ENCODE results near the gene FGGY.
"Not testable (repeated sequence)": the region's sequence is repeated elsewhere in the genome, so short reads cannot be mapped to it uniquely, and the experiment has no call there.

The FGGY gene

GRCh38 chr1:59289570-59289969 is 7.3 kb upstream of the FGGY start:
- no peak for DNase-seq

GRCh38 chr1:59290193-59290949 is 6.5 kb upstream of the FGGY start:
- DNase-seq = peak; percentile 7

GRCh38 chr1:59291561-59291960 is 5.3 kb upstream of the FGGY start:
- no peak for DNase-seq

- no peak for DNase-seq
Measured at GRCh38 chr1:59292562-59292961, 4.3 kb upstream of the FGGY start.

GRCh38 chr1:59293206-59293605 is 3.7 kb upstream of the FGGY start:
- DNase-seq = no peak

GRCh38 chr1:59293849-59294248 is 3.0 kb upstream of the FGGY start:
- DNase-seq = no peak

GRCh38 chr1:59294423-59294822 is 2.5 kb upstream of the FGGY start:
- DNase-seq = no peak

GRCh38 chr1:59295618-59296017 is 1.3 kb upstream of the FGGY start:
- DNase-seq = no peak

- DNase-seq = no peak
Measured at GRCh38 chr1:59298026-59298583, 1.2 kb downstream of the FGGY start.

- no peak for DNase-seq
Measured at GRCh38 chr1:59298710-59299346, 1.9 kb downstream of the FGGY start.

- not testable (repeated sequence) for DNase-seq
Measured at GRCh38 chr1:59299670-59300069, 2.8 kb downstream of the FGGY start.

- no peak for DNase-seq
Measured at GRCh38 chr1:59302297-59302696, 5.4 kb downstream of the FGGY start.

- DNase-seq = no peak
Measured at GRCh38 chr1:59302871-59303270, 6.0 kb downstream of the FGGY start.

- DNase-seq = no peak
Measured at GRCh38 chr1:59305188-59305587, 8.3 kb downstream of the FGGY start.

GRCh38 chr1:59307591-59307990 is 10.7 kb downstream of the FGGY start:
- DNase-seq = no peak

GRCh38 chr1:59308839-59309238 is 11.9 kb downstream of the FGGY start:
- DNase-seq = no peak

- DNase-seq = no peak
Measured at GRCh38 chr1:59309392-59309791, 12.5 kb downstream of the FGGY start.

- no peak for DNase-seq
Measured at GRCh38 chr1:59309795-59310548, 13.1 kb downstream of the FGGY start.

GRCh38 chr1:59310549-59311250 is 13.8 kb downstream of the FGGY start:
- no peak for DNase-seq

GRCh38 chr1:59314776-59315528 is 18.1 kb downstream of the FGGY start:
- no peak for DNase-seq

- DNase-seq = no peak
Measured at GRCh38 chr1:59315529-59316463, 18.9 kb downstream of the FGGY start.
